Ectodermal cell (in vitro differentiated cells): ENCODE measurements around the gene CPB1.

Source experiments
- H3K27ac ChIP-seq: 2 replicates; pipeline ENCODE4 v1.7.0; 2013; ENCODE audit warnings: mild to moderate bottlenecking, low read depth, low read length; ENCODE audit not compliant: insufficient read depth, poor library complexity, severe bottlenecking
- H3K27me3 ChIP-seq: 2 replicates; pipeline ENCODE4 v1.7.0; 2013; ENCODE audit warnings: mild to moderate bottlenecking, low read length; ENCODE audit not compliant: insufficient read depth, control insufficient read depth, poor library complexity, severe bottlenecking
- H3K36me3 ChIP-seq: one replicate; pipeline ENCODE4 v1.7.0; 2013; ENCODE audit warnings: low read length; ENCODE audit not compliant: control insufficient read depth, insufficient read depth
- H3K4me1 ChIP-seq: one replicate; pipeline ENCODE4 v1.7.0; 2013; ENCODE audit warnings: low read length; ENCODE audit not compliant: control insufficient read depth, insufficient read depth
- H3K4me3 ChIP-seq: 2 replicates; pipeline ENCODE4 v1.7.0; 2013; ENCODE audit warnings: low read depth, low read length, control low read depth; ENCODE audit not compliant: insufficient read depth
- H3K9me3 ChIP-seq: 2 replicates; pipeline ENCODE4 v1.7.0; 2013; ENCODE audit warnings: mild to moderate bottlenecking, low read length, moderate library complexity; ENCODE audit not compliant: control insufficient read depth
- WGBS, 2 experiments: methylation state at CpG; one replicate each; pipeline ENCODE4 v1.1.7; 2013; ENCODE audit warnings: missing lambda C conversion rate in 2 of 2; 5-methylcytosine and 5-hydroxymethylcytosine counted together

Gene CPB1

GRCh38 chr3:148796799-148797198, 30.8 kb upstream of the CPB1 start:
- 92% methylated on average over 1 of the region's 1 CpG; no CpG with 5 or more reads in 1 of the 2 experiments for WGBS, 2 experiments
- no peaks in the 10 kb centered on the region for H3K36me3 ChIP-seq

DNA sequence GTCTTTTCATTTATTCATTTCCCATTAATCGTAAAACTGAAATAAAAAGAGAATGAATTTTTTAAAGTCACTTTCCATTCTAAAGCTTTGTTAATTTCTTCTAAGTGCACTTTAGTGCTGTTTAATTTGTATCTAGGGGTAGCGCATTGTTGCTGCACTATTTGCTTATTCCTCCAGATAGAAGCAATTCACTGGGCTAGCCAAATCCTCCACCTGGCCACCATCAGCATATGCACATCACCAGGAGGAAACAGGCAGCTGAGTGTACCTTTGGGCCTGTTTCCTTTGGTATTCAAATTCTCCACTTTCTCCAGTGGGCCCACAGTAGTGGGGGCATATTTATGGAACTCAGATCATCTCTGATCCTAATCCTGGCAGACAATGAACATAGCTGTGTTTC, 29.8 kb upstream of the CPB1 start:
- Histone ChIP-seq H3K4me1 (no peaks in the 10 kb centered on the region), H3K27me3 (no peaks in the 10 kb centered on the region), H3K4me3 (no peak overlapping the region), H3K36me3 (no peaks in the 10 kb centered on the region), H3K9me3 (no peaks in the 10 kb centered on the region), H3K27ac (no peak overlapping the region)
- 87 to 92% methylated on average over 1 to 2 of the region's 2 CpGs for WGBS, 2 experiments

More at GRCh38 chr3:148796799-148797198, 30.8 kb upstream of the CPB1 start:
- Histone ChIP-seq H3K4me1 (no peaks in the 10 kb centered on the region), H3K27me3 (no peaks in the 10 kb centered on the region), H3K9me3 (no peaks in the 10 kb centered on the region), H3K4me3 (no peak overlapping the region), H3K27ac (no peak overlapping the region)

GRCh38 chr3:148800414-148800813, 27.2 kb upstream of the CPB1 start:
- WGBS, 2 experiments: 100% methylated on average over 1 of the region's 1 CpG; no CpG with 5 or more reads in 1 of the 2 experiments
- no peak overlapping the region for H3K27ac ChIP-seq
- no peaks in the 10 kb centered on the region for H3K36me3 ChIP-seq
- no peaks in the 10 kb centered on the region for H3K27me3 ChIP-seq
- H3K4me1 ChIP-seq: no peaks in the 10 kb centered on the region
- H3K9me3 ChIP-seq: no peaks in the 10 kb centered on the region
- no peak overlapping the region for H3K4me3 ChIP-seq

DNA sequence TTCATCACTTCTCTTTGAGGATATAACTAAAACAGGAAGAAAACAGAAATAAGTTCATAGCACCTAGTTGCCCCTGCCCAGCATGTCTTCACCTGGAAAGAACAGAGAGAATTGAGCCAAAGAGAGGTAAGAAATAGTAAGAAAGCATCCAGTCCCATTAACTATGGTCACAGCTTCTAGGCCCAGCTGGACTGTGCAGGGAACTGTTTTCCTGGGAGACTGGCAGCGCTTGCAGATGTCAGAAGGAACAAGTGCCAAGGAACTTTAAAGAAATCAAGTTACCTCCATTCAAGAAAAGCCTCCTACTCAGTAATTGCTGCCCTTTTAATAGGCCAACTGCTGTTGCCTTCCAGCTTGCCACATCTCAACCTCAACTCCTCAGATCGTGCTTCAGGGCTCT, 17.8 kb upstream of the CPB1 start:
- Histone ChIP-seq H3K27ac (no peak overlapping the region), H3K36me3 (no peaks in the 10 kb centered on the region), H3K27me3 (no peaks in the 10 kb centered on the region), H3K9me3 (no peaks in the 10 kb centered on the region), H3K4me1 (peaks cover 8% of the 10 kb centered on the region), H3K4me3 (no peak overlapping the region)
- 90 to 95% methylated on average over 2 of the region's 2 CpGs for WGBS, 2 experiments

DNA sequence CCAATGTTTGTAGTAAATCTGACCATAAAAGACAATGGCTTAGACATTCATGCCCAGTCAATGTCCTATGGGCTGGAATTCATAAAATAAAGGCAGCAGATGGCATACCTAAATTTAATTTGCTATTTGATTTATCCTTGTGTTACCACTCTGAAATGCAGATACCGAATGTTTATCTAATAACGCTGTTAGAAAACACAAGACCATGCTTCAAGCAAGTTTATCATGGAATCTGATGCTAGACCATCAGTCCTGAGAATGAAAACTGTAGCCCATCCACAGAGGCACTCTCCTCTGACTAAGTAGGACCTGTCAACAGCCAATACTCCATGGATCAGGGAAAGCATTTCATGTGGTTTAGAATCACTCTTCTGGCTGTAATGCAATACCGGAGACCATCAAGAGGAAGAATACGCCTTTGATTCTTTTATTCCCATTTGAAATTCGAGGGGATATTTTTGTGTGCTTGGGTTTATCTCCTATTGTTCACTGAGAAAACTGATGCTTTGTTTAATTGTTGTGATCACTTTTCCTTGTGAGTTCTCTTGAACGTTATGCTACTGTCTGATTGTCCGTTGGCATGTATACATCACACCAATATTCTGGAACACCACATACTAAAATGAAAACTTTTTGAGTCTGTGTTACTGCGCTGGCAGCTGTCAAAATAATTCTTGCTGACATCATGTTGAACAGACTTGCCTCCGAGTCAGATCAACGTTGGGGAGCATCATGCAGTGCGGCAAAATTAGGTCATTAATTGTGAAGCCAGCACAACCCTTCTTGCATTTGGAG, 12.1 kb upstream of the CPB1 start:
- Histone ChIP-seq H3K4me3 (no peak overlapping the region), H3K36me3 (no peaks in the 10 kb centered on the region), H3K27ac (no peak overlapping the region), H3K4me1 (no peaks in the 10 kb centered on the region), H3K27me3 (no peaks in the 10 kb centered on the region), H3K9me3 (no peaks in the 10 kb centered on the region)
- WGBS, 2 experiments: 93 to 95% methylated on average over 11 of the region's 11 CpGs

DNA sequence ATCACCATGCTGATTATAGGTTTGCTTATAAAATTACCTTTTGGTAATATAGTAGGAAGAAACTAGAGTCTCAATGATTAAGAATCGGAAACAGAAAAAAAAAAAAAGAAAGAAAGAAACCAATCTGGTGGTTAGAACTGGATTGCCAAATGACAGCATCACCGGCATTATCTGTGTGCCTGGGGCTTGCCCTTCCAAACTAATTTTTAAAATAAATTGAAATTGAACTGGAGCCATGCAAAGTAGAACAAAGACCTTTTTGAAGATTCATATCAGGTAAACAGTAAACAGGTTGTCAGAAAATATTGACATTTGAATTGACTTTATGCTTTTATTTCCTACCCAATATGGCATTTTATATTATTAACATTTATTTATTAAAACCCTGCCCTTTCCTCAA, 11.2 kb upstream of the CPB1 start:
- Histone ChIP-seq H3K9me3 (no peaks in the 10 kb centered on the region), H3K27me3 (no peaks in the 10 kb centered on the region), H3K27ac (no peak overlapping the region), H3K4me3 (no peak overlapping the region), H3K36me3 (no peaks in the 10 kb centered on the region), H3K4me1 (no peaks in the 10 kb centered on the region)
- 89 to 93% methylated on average over 1 to 2 of the region's 2 CpGs for WGBS, 2 experiments

- Histone ChIP-seq H3K4me3 (no peak overlapping the region), H3K4me1 (no peaks in the 10 kb centered on the region), H3K9me3 (no peaks in the 10 kb centered on the region), H3K27ac (no peak overlapping the region), H3K36me3 (no peaks in the 10 kb centered on the region), H3K27me3 (no peaks in the 10 kb centered on the region)
- WGBS, 2 experiments: 95 to 100% methylated on average over 2 to 3 of the region's 3 CpGs
Observed at GRCh38 chr3:148816981-148817525, 10.6 kb upstream of the CPB1 start.

DNA sequence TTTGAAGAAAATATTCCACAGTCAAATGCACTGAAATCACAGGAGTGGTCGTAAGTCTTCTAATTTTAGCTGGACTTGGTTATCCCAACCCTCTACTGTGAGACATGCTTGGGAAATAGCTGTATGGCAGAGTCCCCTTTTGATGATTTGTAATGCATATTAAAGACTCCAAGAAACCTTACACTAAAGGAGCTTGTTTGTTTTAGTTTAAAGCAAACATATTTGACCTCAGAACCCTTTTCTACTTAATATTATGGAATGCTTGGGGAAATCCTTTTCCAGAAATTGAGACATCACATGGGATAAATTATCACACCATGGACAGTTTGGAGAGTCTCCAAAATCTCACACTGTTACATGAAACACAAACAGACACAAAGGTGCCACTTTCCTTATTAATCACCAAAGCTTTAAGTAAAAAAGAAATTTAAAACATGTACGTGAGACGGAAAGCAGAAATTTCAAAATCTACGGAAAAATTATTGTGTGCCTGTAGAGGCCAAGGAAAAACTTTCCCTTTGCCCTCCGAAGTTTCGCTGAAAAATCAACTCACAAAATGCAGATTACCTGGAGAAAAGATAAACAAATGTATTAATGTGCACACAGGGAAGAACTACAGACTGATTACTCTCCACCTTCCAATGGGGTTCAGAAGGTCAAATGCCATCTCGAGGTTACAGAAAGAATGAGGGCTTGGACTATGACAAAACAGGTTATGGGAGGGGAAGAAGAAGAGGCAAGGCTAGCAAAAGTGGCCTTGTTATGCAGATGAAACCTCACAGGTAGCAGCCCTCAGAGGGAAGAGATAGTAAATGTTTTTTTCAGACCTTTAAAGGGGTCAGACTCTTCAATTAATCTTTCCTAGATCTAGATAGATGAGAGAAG, 7.0 kb upstream of the CPB1 start:
- H3K4me1 ChIP-seq: no peaks in the 10 kb centered on the region
- no peaks in the 10 kb centered on the region for H3K27me3 ChIP-seq

GRCh38 chr3:148823026-148823425, 4.6 kb upstream of the CPB1 start:
- Histone ChIP-seq H3K4me3 (no peak overlapping the region), H3K9me3 (no peaks in the 10 kb centered on the region), H3K36me3 (no peaks in the 10 kb centered on the region), H3K27ac (no peak overlapping the region), H3K4me1 (no peaks in the 10 kb centered on the region), H3K27me3 (no peaks in the 10 kb centered on the region)
- 88% methylated on average over 1 of the region's 1 CpG for WGBS, 2 experiments

More for the DNA sequence above, 7.0 kb upstream of the CPB1 start:
- WGBS, 2 experiments: 77 to 82% methylated on average over 7 of the region's 7 CpGs
- Histone ChIP-seq H3K36me3 (no peaks in the 10 kb centered on the region), H3K27ac (no peak overlapping the region), H3K9me3 (no peaks in the 10 kb centered on the region), H3K4me3 (no peak overlapping the region)

- 93 to 97% methylated on average over 3 of the region's 3 CpGs for WGBS, 2 experiments
- no peaks in the 10 kb centered on the region for H3K36me3 ChIP-seq
- no peak overlapping the region for H3K27ac ChIP-seq
- H3K4me1 ChIP-seq: no peaks in the 10 kb centered on the region
- no peaks in the 10 kb centered on the region for H3K9me3 ChIP-seq
- H3K27me3 ChIP-seq: no peaks in the 10 kb centered on the region
- no peak overlapping the region for H3K4me3 ChIP-seq
Observed at GRCh38 chr3:148825476-148825875, 2.1 kb upstream of the CPB1 start.
